ENCODE measurements around the gene ITGA7. TPM values are rescaled to one million over a fixed set of nuclear protein-coding genes. Genes with fewer than 3 reads are reported as not detected.

The ITGA7 gene
- total RNA-seq, 1 experiment from 2014 or later: 2.1 TPM

GRCh38 chr12:55733858-55734257 lies 26.2 kb upstream of the ITGA7 start:
- CTCF ChIA-PET: interaction anchor here (0.6 to 1.2 kb wide), 7 partner anchors 14 to 953 kb away, joined by 3 to 4 read pairs (median 3); partner anchors contain the start of gene SUOX
- intact Hi-C loops (cut with micrococcal nuclease): loop anchor here (10.0 kb wide), 2 partner anchors 461 to 491 kb away; partner anchors contain the start of genes NABP2 and RNF41

GRCh38 chr12:55733021-55733555 lies 25.4 kb upstream of the ITGA7 start:
- POLR2A ChIA-PET: no interaction called here

More at GRCh38 chr12:55733858-55734257, 26.2 kb upstream of the ITGA7 start:
- TF ChIP-seq, protein P1, sequence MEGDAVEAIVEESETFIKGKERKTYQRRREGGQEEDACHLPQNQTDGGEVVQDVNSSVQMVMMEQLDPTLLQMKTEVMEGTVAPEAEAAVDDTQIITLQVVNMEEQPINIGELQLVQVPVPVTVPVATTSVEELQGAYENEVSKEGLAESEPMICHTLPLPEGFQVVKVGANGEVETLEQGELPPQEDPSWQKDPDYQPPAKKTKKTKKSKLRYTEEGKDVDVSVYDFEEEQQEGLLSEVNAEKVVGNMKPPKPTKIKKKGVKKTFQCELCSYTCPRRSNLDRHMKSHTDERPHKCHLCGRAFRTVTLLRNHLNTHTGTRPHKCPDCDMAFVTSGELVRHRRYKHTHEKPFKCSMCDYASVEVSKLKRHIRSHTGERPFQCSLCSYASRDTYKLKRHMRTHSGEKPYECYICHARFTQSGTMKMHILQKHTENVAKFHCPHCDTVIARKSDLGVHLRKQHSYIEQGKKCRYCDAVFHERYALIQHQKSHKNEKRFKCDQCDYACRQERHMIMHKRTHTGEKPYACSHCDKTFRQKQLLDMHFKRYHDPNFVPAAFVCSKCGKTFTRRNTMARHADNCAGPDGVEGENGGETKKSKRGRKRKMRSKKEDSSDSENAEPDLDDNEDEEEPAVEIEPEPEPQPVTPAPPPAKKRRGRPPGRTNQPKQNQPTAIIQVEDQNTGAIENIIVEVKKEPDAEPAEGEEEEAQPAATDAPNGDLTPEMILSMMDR (IDR thresholded peaks at IDR 0.05; ENCODE audit: unreplicated experiment): no peak
- H3K27me3 Mint-ChIP-seq (ENCODE audit: insufficient read depth, unreplicated experiment): no peaks in the 10 kb centered on the region
- H3K9me3 Mint-ChIP-seq (ENCODE audit: unreplicated experiment): no peaks in the 10 kb centered on the region
- BruUV-seq (replicated peaks): no TSS peak
- peaks cover 6% of the 10 kb centered on the region for H3K36me3 Mint-ChIP-seq (ENCODE audit: insufficient read depth, unreplicated experiment)
- POLR2A ChIA-PET: no interaction called here
- peaks cover 35% of the 10 kb centered on the region for H3K4me1 Mint-ChIP-seq (ENCODE audit: insufficient read depth, unreplicated experiment)
- DNase-seq (ENCODE audit: unreplicated experiment): no peak
- no peak overlapping the region for H3K4me3 Mint-ChIP-seq (ENCODE audit: unreplicated experiment)
- no peak overlapping the region for H3K27ac Mint-ChIP-seq (ENCODE audit: low read depth, unreplicated experiment)

GRCh38 chr12:55732288-55732687 lies 24.6 kb upstream of the ITGA7 start:
- ChIA-PET CTCF (interaction anchor here (0.6 to 1.0 kb wide), 2 partner anchors 11 to 386 kb away, joined by 3 to 5 read pairs; no protein-coding TSS in a partner anchor), POLR2A (no interaction called here)
- DNase-seq (ENCODE audit: unreplicated experiment): no peak
- Mint-ChIP-seq H3K27me3 (ENCODE audit: insufficient read depth, unreplicated experiment) (no peaks in the 10 kb centered on the region), H3K4me3 (ENCODE audit: unreplicated experiment) (no peak overlapping the region), H3K9me3 (ENCODE audit: unreplicated experiment) (no peaks in the 10 kb centered on the region), H3K36me3 (ENCODE audit: insufficient read depth, unreplicated experiment) (peaks cover 12% of the 10 kb centered on the region), H3K4me1 (ENCODE audit: insufficient read depth, unreplicated experiment) (peaks cover 24% of the 10 kb centered on the region), H3K27ac (ENCODE audit: low read depth, unreplicated experiment) (no peak overlapping the region)
- intact Hi-C loops (cut with micrococcal nuclease): loop anchor here (10.0 kb wide), 2 partner anchors 463 to 493 kb away; partner anchors contain the start of genes NABP2 and RNF41
- BruUV-seq (replicated peaks): no TSS peak
- TF ChIP-seq, protein P1 (IDR thresholded peaks at IDR 0.05; ENCODE audit: unreplicated experiment): no peak

More at GRCh38 chr12:55733021-55733555, 25.4 kb upstream of the ITGA7 start:
- intact Hi-C loops (cut with micrococcal nuclease): loop anchor here (10.0 kb wide), 2 partner anchors 462 to 492 kb away; partner anchors contain the start of genes NABP2 and RNF41
- TF ChIP-seq, protein P1 (IDR thresholded peaks at IDR 0.05; ENCODE audit: unreplicated experiment): no peak
- Mint-ChIP-seq H3K4me1 (ENCODE audit: insufficient read depth, unreplicated experiment) (peaks cover 29% of the 10 kb centered on the region), H3K9me3 (ENCODE audit: unreplicated experiment) (no peaks in the 10 kb centered on the region), H3K27ac (ENCODE audit: low read depth, unreplicated experiment) (no peak overlapping the region), H3K4me3 (ENCODE audit: unreplicated experiment) (no peak overlapping the region), H3K36me3 (ENCODE audit: insufficient read depth, unreplicated experiment) (peaks cover 6% of the 10 kb centered on the region), H3K27me3 (ENCODE audit: insufficient read depth, unreplicated experiment) (no peaks in the 10 kb centered on the region)
- CTCF ChIA-PET: interaction anchor here (0.6 kb wide), 1 partner anchor 27 kb away, joined by 3 read pairs; no protein-coding TSS in a partner anchor
- no TSS peak for BruUV-seq (replicated peaks)
- no peak for DNase-seq (ENCODE audit: unreplicated experiment)

All from MCF 10A (cell line).